ENCODE results near the gene SGCB.
"Not testable (repeated sequence)": the region's sequence is repeated elsewhere in the genome, so short reads cannot be mapped to it uniquely, and the experiment has no call there.

The SGCB gene

GRCh38 chr4:52038103-52038912, at the start of gene SGCB:
TSS of gene SGCB (minus strand) at chr4:52038299. CDS start at chr4:52038259, 40 bp downstream.
- FAIRE-seq (no peak), DNase-seq (ENCODE audit: insufficient read length, low spot score) (peak; percentile 50)
- peak; percentile 61; the same call in 1 of the 2 replicates for TF ChIP-seq POLR2A (IDR thresholded peaks at IDR 0.05; ENCODE audit: low read depth, low read length)

DNA sequence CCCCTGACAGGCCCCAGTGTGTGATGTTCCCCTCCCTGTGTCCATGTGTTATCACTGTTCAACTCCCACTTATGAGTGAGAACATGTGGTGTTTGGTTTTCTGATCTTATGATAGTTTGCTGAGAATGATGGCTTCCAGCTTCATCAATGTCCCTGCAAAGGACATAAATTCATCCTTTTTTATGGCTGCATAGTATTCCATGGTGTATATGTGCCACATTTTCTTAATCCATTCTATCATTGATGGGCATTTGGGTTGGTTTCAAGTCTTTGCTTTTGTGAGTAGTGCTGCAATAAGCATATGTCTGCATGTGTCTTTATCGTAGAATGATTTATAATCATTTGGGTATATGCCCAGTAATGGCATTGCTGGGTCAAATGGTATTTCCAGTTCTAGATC, 48.3 kb upstream of the SGCB start:
- not testable (repeated sequence) for DNase-seq (ENCODE audit: insufficient read length, low spot score); FAIRE-seq

DNA sequence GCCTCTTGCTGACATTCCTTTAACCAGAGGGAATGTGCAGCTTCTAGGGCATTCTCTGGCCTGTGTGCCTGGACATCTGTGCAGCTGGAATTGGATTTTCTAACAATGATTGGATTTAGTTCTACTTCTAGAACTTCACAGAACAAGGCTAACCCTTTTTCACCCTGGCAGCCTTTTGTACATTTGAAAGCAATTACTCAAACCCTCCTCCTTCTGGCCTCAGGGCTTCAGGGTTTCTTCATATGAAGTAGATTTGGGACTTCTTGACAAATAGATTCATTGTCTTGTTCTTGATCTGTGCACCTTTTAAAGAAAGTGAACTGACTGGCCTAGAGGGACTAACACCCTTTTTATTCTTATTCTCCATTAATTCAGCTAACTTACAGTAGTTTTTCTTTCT, 43.1 kb upstream of the SGCB start:
- no peak for TF ChIP-seq POLR2A (IDR thresholded peaks at IDR 0.05; ENCODE audit: low read depth, low read length)
- FAIRE-seq: no peak
- no peak for DNase-seq (ENCODE audit: insufficient read length, low spot score)

- TF ChIP-seq POLR2A (IDR thresholded peaks at IDR 0.05; ENCODE audit: low read depth, low read length): no peak
- no peak for DNase-seq (ENCODE audit: insufficient read length, low spot score)
- no peak for FAIRE-seq
Measured at GRCh38 chr4:52079659-52080058, 41.6 kb upstream of the SGCB start.

DNA sequence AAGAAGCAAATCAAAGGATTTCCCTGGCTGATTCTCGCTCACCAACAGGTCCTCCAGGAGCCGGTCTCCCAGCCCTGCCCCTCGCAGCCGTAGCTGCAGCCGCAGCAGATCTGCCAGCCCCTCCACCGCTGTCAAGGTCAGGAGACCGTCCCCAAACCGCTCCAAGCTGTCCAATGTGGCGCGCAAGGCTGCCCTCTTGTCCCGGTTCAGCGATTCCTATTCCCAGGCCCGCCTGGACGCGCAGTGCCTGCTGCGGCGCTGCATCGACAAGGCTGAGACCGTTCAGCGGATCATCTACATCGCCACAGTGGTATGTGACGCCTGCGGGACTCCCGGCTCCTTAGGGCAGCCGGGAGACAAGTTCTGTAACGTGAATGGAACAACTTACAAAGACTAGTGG, 38.6 kb upstream of the SGCB start:
- DNase-seq (ENCODE audit: insufficient read length, low spot score): no peak
- FAIRE-seq: no peak

DNA sequence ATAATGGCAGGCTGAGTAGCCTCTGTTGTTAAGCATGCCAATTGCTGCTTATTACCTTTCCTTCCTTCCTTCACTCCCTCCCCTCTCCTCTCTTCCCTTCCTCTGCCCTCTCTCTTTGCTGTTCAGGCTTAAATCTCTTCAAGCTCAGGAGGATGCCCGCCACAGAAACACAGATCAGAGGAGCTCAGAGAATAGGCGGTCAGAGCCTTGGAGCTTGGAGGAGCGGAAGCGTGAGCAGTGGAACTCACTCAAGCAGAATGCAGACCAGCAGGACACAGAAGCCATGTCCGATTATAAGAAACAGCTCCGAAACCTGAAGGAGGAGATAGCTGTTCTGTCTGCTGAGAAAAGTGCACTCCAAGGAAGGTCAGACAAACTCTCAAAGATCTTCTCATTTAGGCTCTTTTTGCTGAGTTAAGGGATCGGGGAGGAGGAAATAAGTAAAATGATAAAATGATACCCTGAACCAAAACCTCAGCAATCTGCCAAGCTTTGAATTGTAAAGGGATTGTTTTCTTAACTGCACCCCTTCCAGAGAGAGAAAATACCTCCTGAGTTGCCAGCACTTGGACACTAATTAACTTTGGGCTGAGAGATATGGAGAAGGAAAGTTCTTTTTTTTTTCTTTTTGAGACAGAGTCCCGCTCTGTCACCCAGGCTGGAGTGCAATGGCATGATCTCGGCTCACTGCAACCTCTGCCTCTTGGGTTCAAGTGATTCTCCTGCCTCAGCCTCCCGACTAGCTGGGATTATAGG, 33.9 kb upstream of the SGCB start:
- DNase-seq (ENCODE audit: insufficient read length, low spot score) (no peak), FAIRE-seq (no peak)
- no peak for TF ChIP-seq POLR2A (IDR thresholded peaks at IDR 0.05; ENCODE audit: low read depth, low read length)

More for the DNA sequence above, 38.6 kb upstream of the SGCB start:
- no peak for TF ChIP-seq POLR2A (IDR thresholded peaks at IDR 0.05; ENCODE audit: low read depth, low read length)

- no peak for FAIRE-seq
- TF ChIP-seq POLR2A (IDR thresholded peaks at IDR 0.05; ENCODE audit: low read depth, low read length): no peak
- no peak for DNase-seq (ENCODE audit: insufficient read length, low spot score)
Measured at GRCh38 chr4:52069571-52069970, 31.5 kb upstream of the SGCB start.

DNA sequence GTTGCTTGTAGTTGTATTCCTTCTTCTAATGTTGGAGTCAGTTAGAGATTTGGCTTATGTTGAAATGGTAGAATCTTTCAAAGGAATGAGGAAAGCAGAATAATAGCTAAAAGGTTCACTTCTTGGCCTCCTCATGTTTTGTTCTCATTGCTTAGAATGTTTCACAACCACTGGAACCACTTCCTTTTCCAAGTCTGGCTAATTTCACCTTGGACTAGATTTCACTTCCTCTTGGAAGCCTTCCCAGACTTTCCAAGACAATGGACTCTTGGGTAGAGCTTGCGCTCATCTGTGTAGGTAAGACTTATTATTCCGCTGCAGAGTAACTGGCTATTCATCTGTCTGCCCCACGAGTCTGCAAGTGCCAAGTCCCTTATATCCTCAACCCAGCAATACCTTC, 21.3 kb upstream of the SGCB start:
- no peak for FAIRE-seq
- no peak for TF ChIP-seq POLR2A (IDR thresholded peaks at IDR 0.05; ENCODE audit: low read depth, low read length)
- no peak for DNase-seq (ENCODE audit: insufficient read length, low spot score)

DNA sequence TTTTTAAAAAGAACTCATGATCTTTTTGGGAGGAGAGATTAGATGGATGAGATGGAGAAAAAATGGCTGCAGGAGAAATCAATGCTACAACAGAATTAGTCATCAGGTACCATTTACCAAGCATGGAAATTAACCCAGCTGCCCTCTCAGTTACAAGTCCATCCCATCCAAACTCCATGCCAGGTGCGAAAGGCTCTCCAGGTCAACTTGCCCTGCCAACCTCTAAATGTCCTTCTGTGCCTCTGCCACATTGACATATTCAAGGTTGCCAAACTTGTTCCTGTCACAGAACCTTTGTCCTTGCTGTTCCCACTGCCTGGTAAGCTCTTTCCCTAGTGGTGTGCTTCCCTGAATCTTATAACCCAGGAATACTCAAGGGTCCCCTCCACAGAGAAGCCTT, 20.2 kb upstream of the SGCB start:
- FAIRE-seq (no peak), DNase-seq (ENCODE audit: insufficient read length, low spot score) (no peak)
- TF ChIP-seq POLR2A (IDR thresholded peaks at IDR 0.05; ENCODE audit: low read depth, low read length): no peak

DNA sequence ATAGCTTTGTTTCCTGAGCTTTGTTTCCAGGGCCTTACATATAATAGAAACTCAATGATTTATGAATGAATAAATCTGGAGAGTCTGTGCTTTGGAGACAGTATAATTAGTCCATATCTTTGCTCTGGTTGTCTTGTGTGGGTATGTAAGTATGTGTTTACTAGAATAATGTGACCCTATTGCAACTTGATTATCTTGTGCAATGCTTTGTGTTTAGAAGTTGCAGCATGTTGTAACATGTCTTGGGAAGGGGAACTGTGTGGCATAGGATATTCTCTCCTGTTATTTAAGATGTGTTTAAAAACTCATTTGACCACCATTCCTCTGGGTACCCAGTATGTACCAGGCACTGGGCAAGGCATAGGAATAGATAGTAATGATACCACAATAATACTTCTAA, 19.1 kb upstream of the SGCB start:
- no peak for FAIRE-seq
- no peak for DNase-seq (ENCODE audit: insufficient read length, low spot score)
- TF ChIP-seq POLR2A (IDR thresholded peaks at IDR 0.05; ENCODE audit: low read depth, low read length): no peak

DNA sequence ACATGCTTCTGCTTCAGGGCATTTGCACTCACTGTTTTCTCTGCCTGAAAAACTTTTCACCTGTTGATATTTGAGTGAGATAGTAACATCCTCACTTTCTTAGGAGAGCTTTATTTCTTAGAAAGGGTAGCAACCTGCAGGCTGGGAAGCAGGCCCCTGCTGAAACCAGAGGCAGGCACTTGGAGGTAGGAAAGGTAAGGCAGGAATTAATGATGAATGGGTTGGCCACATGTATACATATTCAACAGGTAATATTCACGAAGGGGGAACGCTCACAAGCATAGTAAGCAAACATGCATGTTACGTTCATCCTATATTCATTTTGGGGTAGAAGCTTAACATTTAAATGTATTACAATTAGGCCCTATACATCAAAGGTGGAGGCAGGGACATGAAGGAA, 16.2 kb upstream of the SGCB start:
- no peak for FAIRE-seq
- no peak for DNase-seq (ENCODE audit: insufficient read length, low spot score)
- TF ChIP-seq POLR2A (IDR thresholded peaks at IDR 0.05; ENCODE audit: low read depth, low read length): no peak

DNA sequence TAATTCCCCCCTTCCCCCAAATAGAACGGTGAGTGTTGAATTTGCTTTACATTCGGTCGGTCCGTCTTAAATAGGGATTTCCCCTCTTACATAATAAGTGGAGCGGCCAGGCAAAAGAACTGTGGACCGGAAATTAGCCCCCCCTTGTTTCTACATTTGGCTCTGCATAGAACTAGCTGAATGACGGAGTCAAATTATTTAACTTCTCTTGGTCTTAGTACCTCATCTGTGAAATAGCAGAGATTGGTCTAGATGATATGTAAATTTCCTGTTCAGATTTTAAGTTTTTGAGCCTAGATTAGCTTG, 14.3 kb upstream of the SGCB start:
- FAIRE-seq (no peak), DNase-seq (ENCODE audit: insufficient read length, low spot score) (no peak)
- TF ChIP-seq POLR2A (IDR thresholded peaks at IDR 0.05; ENCODE audit: low read depth, low read length): no peak

- TF ChIP-seq POLR2A (IDR thresholded peaks at IDR 0.05; ENCODE audit: low read depth, low read length): no peak
- FAIRE-seq (no peak), DNase-seq (ENCODE audit: insufficient read length, low spot score) (no peak)
Measured at GRCh38 chr4:52051615-52052474, 13.7 kb upstream of the SGCB start.

- FAIRE-seq (no peak), DNase-seq (ENCODE audit: insufficient read length, low spot score) (no peak)
- TF ChIP-seq POLR2A (IDR thresholded peaks at IDR 0.05; ENCODE audit: low read depth, low read length): 0 out of 2 replicates have a peak, but pooled peaks have one; percentile 17
Measured at GRCh38 chr4:52051213-52051614, 13.1 kb upstream of the SGCB start, which contains the start of gene SPATA18. TSS of gene SPATA18 (plus strand) at chr4:52051304. CDS start at chr4:52051705, 401 bp downstream.

All from H54 (cell line).